ENCODE results near the gene MPDU1. TPM values are rescaled to one million over a fixed set of nuclear protein-coding genes. Genes with fewer than 3 reads are reported as not detected.
A peak's percentile ranks its signal among the peaks of the same experiment; 100 is the strongest.

The MPDU1 gene
- total and polyA plus RNA-seq, 2 of the 13 experiments (the other 11 are each of a cell fraction or from before 2014, with no cell fraction given), result 112 to 167 TPM

GRCh38 chr17:7588553-7589203 lies 5.0 kb downstream of the MPDU1 start:
- Histone ChIP-seq H3K79me2 (ENCODE audit: insufficient read depth, low read length) (peaks cover 10% of the 10 kb centered on the region), H3K4me1 (ENCODE audit: insufficient read depth, low read length) (peaks cover 13% of the 10 kb centered on the region), H3K4me3 (replicated peaks in 1 of 3; ENCODE audit: insufficient read depth in 1 of 3, low read depth in 2 of 3, low read length in 3 of 3) (no peak overlapping the region), H2AFZ (ENCODE audit: low read length) (no peak overlapping the region), H3K9ac (ENCODE audit: insufficient read depth, low read depth, low read length) (no peak overlapping the region), H3K4me2 (ENCODE audit: low read depth, low read length) (no peak overlapping the region), H3K9me3 (ENCODE audit: low read length) (no peaks in the 10 kb centered on the region), H3K36me3 (replicated peaks in 1 of 2; ENCODE audit: control insufficient read depth in 1 of 2, insufficient read depth in 2 of 2, low read length in 2 of 2) (peaks cover 19 to 47% of the 10 kb centered on the region in 2 experiments), H4K20me1 (ENCODE audit: insufficient read depth, low read length) (no peaks in the 10 kb centered on the region), H3K27ac (ENCODE audit: extremely low read length, insufficient read depth, low read length) (no peak overlapping the region), H3K27me3 (ENCODE audit: control insufficient read depth in 1 of 2, insufficient read depth in 2 of 2, low read length in 2 of 2) (no peaks in the 10 kb centered on the region; a peak in 1 of 5 replicates)
- 95% methylated on average over 22 of the region's 30 CpGs for WGBS (ENCODE audit: low lambda C conversion rate)
- ChIA-PET CTCF (ENCODE audit: low intra/inter-chr PET ratio, low total read pairs) (no interaction called here), POLR2A (interaction anchor here (1.1 to 1.7 kb wide), 3 partner anchors 9 to 99 kb away, joined by 4 to 5 read pairs (median 4); partner anchors contain the start of genes CD68, SAT2 and TP53)
- no TSS peak for BruUV-seq (replicated peaks)
- ATAC-seq (no peak), FAIRE-seq (no peak), DNase-seq (ENCODE audit: low spot score) (no peak)
- intact Hi-C loops (cut with micrococcal nuclease; ENCODE audit: unreplicated experiment) (no loop called here), in situ Hi-C loops (cut with HindIII; ENCODE audit: extremely low pct_ligation_motif_present, low pct_unique_long_range_greater_than_20kb) (loop anchor here (5.0 kb wide), 1 partner anchor 99 kb away; the partner anchor contains the start of genes TP53 and WRAP53)
- TF ChIP-seq AGO2 (optimal IDR thresholded peaks at IDR 0.05; ENCODE audit: low read depth, low read length), result peak; percentile 94
- TF ChIP-seq MTF1 (CRISPR knock-in tag; IDR thresholded peaks at IDR 0.05), result no peak
- no peak for TF ChIP-seq JUND (CRISPR knock-in tag; IDR thresholded peaks at IDR 0.05)
- TF ChIP-seq XRCC5 (optimal IDR thresholded peaks at IDR 0.05; ENCODE audit: low read length), result no peak
- peak; percentile 65; the same call in 1 of the 2 replicates for TF ChIP-seq RBFOX2 (IDR thresholded peaks at IDR 0.05; ENCODE audit: low read depth, low read length)
- no peak for TF ChIP-seq ZNF766 (CRISPR knock-in tag; IDR thresholded peaks at IDR 0.05; ENCODE audit: borderline replicate concordance)

GRCh38 chr17:7589204-7589868 lies 5.7 kb downstream of the MPDU1 start:
- no peak for FAIRE-seq
- ATAC-seq, result no peak
- H3K9ac ChIP-seq (ENCODE audit: insufficient read depth, low read depth, low read length), result no peak overlapping the region
- peaks cover 13% of the 10 kb centered on the region for H3K4me1 ChIP-seq (ENCODE audit: insufficient read depth, low read length)
- peaks cover 7% of the 10 kb centered on the region for H3K79me2 ChIP-seq (ENCODE audit: insufficient read depth, low read length)
- H2AFZ ChIP-seq (ENCODE audit: low read length), result no peak overlapping the region
- ChIA-PET POLR2A (interaction anchor here (1.1 to 1.7 kb wide), 3 partner anchors 10 to 98 kb away, joined by 4 to 5 read pairs (median 4); partner anchors contain the start of genes CD68, SAT2 and TP53), CTCF (ENCODE audit: low intra/inter-chr PET ratio, low total read pairs) (no interaction called here)
- no peak for DNase-seq (ENCODE audit: low spot score)
- no peak overlapping the region for H3K4me3 ChIP-seq (replicated peaks in 1 of 3; ENCODE audit: insufficient read depth in 1 of 3, low read depth in 2 of 3, low read length in 3 of 3)
- H3K27me3 ChIP-seq (ENCODE audit: control insufficient read depth in 1 of 2, insufficient read depth in 2 of 2, low read length in 2 of 2), result no peaks in the 10 kb centered on the region; a peak in 1 of 5 replicates
- no peak overlapping the region for H3K4me2 ChIP-seq (ENCODE audit: low read depth, low read length)
- in situ Hi-C loops (cut with HindIII; ENCODE audit: extremely low pct_ligation_motif_present, low pct_unique_long_range_greater_than_20kb) (loop anchor here (5.0 kb wide), 1 partner anchor 98 kb away; the partner anchor contains the start of genes TP53 and WRAP53), intact Hi-C loops (cut with micrococcal nuclease; ENCODE audit: unreplicated experiment) (no loop called here)
- H3K9me3 ChIP-seq (ENCODE audit: low read length), result no peaks in the 10 kb centered on the region
- no peaks in the 10 kb centered on the region for H4K20me1 ChIP-seq (ENCODE audit: insufficient read depth, low read length)
- H3K27ac ChIP-seq (ENCODE audit: extremely low read length, insufficient read depth, low read length), result no peak overlapping the region
- BruUV-seq (replicated peaks), result no TSS peak
- WGBS (ENCODE audit: low lambda C conversion rate), result 99% methylated on average over 52 of the region's 56 CpGs
- H3K36me3 ChIP-seq (replicated peaks in 1 of 2; ENCODE audit: control insufficient read depth in 1 of 2, insufficient read depth in 2 of 2, low read length in 2 of 2), result peaks cover 24 to 54% of the 10 kb centered on the region in 2 experiments
- TF ChIP-seq ZNF576 (CRISPR knock-in tag; IDR thresholded peaks at IDR 0.05) (no peak), RBFOX2 (IDR thresholded peaks at IDR 0.05; ENCODE audit: low read depth, low read length) (peak; percentile 53), BRF2 (CRISPR knock-in tag; IDR thresholded peaks at IDR 0.05) (no peak), ATF5 (CRISPR knock-in tag; IDR thresholded peaks at IDR 0.05; ENCODE audit: low read depth) (no peak), XRCC5 (optimal IDR thresholded peaks at IDR 0.05; ENCODE audit: low read length) (no peak), AGO2 (optimal IDR thresholded peaks at IDR 0.05; ENCODE audit: low read depth, low read length) (peak; percentile 76), ELF1 (CRISPR knock-in tag; IDR thresholded peaks at IDR 0.05) (no peak), KAT8 (CRISPR knock-in tag; IDR thresholded peaks at IDR 0.05) (no peak), ZNF770 (CRISPR knock-in tag; IDR thresholded peaks at IDR 0.05) (no peak)

Measured in HepG2 (cell line).